Right atrium auricular region (tissue), 2 donors: Measurements from ENCODE around the gene ADGRV1. TPM values are rescaled to one million over a fixed set of nuclear protein-coding genes. Genes with fewer than 3 reads are reported as not detected.

Experiments used
- DNase-seq: peaks from one replicate; pipeline ENCODE4 v3.0.0-alpha.2; 2019; ENCODE audit warnings: low spot score
- H3K27ac ChIP-seq, 2 donors: fragments of 200-600 bp; sonication (generic); 1 replicate in 1 of 2; 2 replicates in 1 of 2; pipeline ENCODE4 v1.5.1; 2016 to 2019
- H3K27me3 ChIP-seq, 2 donors: fragments of 200-600 bp; sonication (generic); one replicate each; pipeline versions ENCODE4 v1.5.1 to v1.6.0; 2017 to 2019
- H3K36me3 ChIP-seq: fragments of 200-600 bp; sonication (generic); one replicate; pipeline ENCODE4 v1.5.1; 2016
- H3K4me1 ChIP-seq, 2 donors: fragments of 200-600 bp; sonication (generic); one replicate each; pipeline versions ENCODE4 v1.5.1 to v1.6.0; 2017 to 2019
- H3K4me3 ChIP-seq, 2 donors: fragments of 200-600 bp; sonication (generic); 1 replicate in 1 of 2; 2 replicates in 1 of 2; pipeline ENCODE4 v1.5.1; 2017 to 2019; ENCODE audit warnings: mild to moderate bottlenecking in 1 of 2, moderate library complexity in 1 of 2
- H3K9me3 ChIP-seq, 2 donors: fragments of 200-600 bp; sonication (generic); one replicate each; pipeline ENCODE4 v1.5.1; 2019
- total RNA-seq, 2 donors: library from RNA; depleted of rRNA; stranded (reverse); fragments of >200 nt; gene quantifications; one replicate each; pipeline ENCODE4 v1.1.0, GENCODE V29; 2016
- TF ChIP-seq, protein P1 (sequence below), 2 donors: fragments of 200-600 bp; sonication (generic); IDR thresholded peaks; one replicate each; pipeline ENCODE4 v1.5.1; 2019; ENCODE audit warnings: antibody characterized with exemption in 2 of 2

Gene ADGRV1
- total RNA-seq, 2 donors from 2014 or later = 1.4 to 1.8 TPM

DNA sequence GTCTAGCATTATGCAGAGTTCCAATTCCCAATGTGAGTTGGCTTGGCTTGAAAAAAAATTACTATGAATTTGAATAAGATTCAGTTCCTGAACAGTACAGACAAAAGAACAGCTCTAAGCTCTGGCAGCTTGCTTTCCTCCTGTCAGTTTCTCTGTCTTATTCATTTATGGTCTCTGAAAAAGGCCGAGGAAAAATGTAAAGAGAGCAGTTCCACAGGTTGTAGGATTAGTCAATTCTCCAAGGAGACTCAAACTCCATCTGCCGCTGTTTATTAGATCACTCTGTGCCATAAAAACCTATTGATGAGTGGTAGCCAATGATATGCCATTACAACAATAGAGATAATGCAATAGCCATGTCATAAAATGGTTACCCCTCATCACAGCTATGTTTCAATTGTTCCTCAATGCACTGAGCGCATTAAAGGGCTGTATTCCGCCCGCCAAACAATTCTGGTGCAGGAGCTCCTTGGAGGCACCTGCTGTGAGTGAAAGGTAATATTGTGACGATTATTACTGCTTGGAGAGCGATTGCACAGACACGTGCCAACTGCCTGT, 636.3 kb downstream of the ADGRV1 start:
- Histone ChIP-seq H3K36me3 (no peaks in the 10 kb centered on the region), H3K27me3 (no peaks in the 10 kb centered on the region), H3K9me3 (no peaks in the 10 kb centered on the region), H3K4me1 (no peaks in the 10 kb centered on the region), H3K27ac (no peak overlapping the region), H3K4me3 (no peak overlapping the region)
- DNase-seq = no peak
- TF ChIP-seq, protein P1, sequence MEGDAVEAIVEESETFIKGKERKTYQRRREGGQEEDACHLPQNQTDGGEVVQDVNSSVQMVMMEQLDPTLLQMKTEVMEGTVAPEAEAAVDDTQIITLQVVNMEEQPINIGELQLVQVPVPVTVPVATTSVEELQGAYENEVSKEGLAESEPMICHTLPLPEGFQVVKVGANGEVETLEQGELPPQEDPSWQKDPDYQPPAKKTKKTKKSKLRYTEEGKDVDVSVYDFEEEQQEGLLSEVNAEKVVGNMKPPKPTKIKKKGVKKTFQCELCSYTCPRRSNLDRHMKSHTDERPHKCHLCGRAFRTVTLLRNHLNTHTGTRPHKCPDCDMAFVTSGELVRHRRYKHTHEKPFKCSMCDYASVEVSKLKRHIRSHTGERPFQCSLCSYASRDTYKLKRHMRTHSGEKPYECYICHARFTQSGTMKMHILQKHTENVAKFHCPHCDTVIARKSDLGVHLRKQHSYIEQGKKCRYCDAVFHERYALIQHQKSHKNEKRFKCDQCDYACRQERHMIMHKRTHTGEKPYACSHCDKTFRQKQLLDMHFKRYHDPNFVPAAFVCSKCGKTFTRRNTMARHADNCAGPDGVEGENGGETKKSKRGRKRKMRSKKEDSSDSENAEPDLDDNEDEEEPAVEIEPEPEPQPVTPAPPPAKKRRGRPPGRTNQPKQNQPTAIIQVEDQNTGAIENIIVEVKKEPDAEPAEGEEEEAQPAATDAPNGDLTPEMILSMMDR (IDR thresholded peaks at IDR 0.05) = no peak

DNA sequence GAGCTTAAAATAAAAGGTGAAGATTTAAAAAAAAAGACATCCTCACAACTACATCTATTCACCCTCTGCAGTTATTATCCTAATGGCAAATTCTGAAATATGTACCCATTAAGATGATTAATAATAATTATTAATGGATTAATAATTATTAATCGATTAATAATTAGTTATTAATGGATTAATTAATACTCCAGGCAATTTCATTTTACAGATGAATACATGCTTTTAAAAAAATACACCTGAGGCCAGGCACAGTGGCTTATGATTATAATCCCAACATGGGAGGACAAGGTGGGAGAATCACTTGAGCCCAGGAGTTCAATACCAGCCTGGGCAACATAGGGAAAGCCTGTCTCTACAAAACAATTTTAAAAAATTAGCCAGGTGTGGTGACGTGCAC, 642.1 kb downstream of the ADGRV1 start:
- Histone ChIP-seq H3K36me3 (no peaks in the 10 kb centered on the region), H3K9me3 (no peaks in the 10 kb centered on the region), H3K27me3 (no peaks in the 10 kb centered on the region), H3K27ac (no peak overlapping the region), H3K4me3 (no peak overlapping the region), H3K4me1 (no peaks in the 10 kb centered on the region)
- TF ChIP-seq, protein P1 (IDR thresholded peaks at IDR 0.05) = no peak
- DNase-seq = no peak

DNA sequence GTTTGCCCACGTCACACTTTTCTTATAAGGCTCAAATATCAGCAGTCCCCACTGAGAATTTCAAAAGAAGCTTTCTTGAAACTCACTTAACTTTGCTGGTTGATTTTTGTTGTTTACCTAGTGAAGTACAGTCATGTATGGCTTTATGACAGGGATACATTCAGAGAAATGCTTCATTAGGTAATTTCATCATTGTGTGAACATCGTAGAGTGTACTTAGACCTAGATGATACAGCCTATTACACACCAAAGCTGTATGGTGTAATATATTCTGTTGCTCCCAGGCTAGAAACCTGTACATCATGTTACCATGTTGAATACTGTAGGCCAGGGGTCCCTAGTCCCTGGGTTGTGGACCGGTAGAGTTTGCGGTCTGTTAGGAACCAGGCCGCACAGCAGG, 647.5 kb downstream of the ADGRV1 start:
- Histone ChIP-seq H3K9me3 (no peaks in the 10 kb centered on the region), H3K4me3 (no peak overlapping the region), H3K36me3 (no peaks in the 10 kb centered on the region), H3K27me3 (no peaks in the 10 kb centered on the region), H3K4me1 (peaks cover 0 to 5% of the 10 kb centered on the region in 2 donors), H3K27ac (no peak overlapping the region)
- TF ChIP-seq, protein P1 (IDR thresholded peaks at IDR 0.05) = no peak
- DNase-seq = no peak

DNA sequence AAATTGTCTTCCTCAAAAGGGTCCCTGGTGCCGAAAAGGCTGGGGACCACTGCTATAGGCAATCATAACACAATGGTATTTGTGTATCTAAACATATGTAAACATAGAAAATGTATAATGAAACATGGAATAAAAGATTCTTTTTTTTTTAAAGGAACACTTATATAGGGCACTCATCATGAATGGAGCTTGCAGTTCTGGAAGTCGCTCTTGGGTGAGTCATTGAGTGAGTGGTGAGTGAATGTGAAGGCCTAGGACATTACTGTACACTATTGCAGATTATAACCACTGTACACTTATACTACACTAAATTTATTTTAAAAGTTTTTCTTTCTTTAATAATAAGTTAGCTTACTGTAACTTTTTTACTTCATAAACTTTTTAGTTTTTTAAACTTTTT, 648.1 kb downstream of the ADGRV1 start:
- TF ChIP-seq, protein P1 (IDR thresholded peaks at IDR 0.05) = no peak
- no peaks in the 10 kb centered on the region for H3K27me3 ChIP-seq
- peaks cover 0 to 10% of the 10 kb centered on the region in 2 donors for H3K4me1 ChIP-seq
- H3K36me3 ChIP-seq = no peaks in the 10 kb centered on the region
- no peak for DNase-seq
- H3K4me3 ChIP-seq = no peak overlapping the region
- no peak overlapping the region for H3K27ac ChIP-seq
- H3K9me3 ChIP-seq = no peaks in the 10 kb centered on the region

DNA sequence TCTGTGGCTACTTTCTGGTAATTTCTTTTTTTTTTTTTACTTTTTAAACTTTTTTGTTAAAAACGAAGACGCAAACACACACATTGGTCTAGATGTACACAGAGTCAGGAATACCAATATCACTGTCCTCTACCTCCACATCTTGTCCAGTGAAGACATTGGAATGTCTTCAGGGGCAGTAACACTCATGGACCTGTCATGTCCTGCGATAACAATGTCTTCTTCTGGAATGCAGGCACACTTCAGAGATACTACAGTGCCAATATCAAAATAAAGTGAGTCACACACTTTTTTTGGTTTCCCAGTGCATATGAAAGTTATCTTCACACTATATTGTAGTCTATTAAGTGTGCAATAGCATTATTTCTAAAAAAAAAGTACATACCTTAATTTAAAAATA, 648.7 kb downstream of the ADGRV1 start:
- DNase-seq = no peak
- TF ChIP-seq, protein P1 (IDR thresholded peaks at IDR 0.05) = no peak
- H3K27me3 ChIP-seq = no peaks in the 10 kb centered on the region
- no peaks in the 10 kb centered on the region for H3K9me3 ChIP-seq
- no peaks in the 10 kb centered on the region for H3K36me3 ChIP-seq
- no peak overlapping the region for H3K4me3 ChIP-seq
- H3K27ac ChIP-seq = no peak overlapping the region
- peaks cover 0 to 15% of the 10 kb centered on the region in 2 donors for H3K4me1 ChIP-seq
